Measurements from ENCODE around the gene ARHGAP45.

The ARHGAP45 gene

DNA sequence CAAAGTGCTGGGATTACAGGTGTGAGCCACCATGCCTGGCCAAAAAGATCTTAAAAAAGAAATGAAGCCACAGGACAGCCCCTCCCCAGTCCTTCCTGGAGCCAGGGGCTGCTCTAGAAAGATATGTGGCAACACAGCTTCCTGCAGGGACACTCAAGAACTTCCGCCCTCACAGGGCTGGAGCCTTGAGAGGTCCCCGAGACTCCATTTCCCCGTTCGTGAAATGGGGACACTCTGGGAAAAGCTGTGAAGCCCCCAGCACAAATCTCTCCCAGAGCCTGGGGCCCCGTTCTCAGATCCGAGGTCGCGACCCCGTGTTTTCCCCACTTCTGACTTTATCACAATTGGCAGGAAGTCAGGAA lies 34.4 kb downstream of the ARHGAP45 start:
- TF ChIP-seq, protein P1, sequence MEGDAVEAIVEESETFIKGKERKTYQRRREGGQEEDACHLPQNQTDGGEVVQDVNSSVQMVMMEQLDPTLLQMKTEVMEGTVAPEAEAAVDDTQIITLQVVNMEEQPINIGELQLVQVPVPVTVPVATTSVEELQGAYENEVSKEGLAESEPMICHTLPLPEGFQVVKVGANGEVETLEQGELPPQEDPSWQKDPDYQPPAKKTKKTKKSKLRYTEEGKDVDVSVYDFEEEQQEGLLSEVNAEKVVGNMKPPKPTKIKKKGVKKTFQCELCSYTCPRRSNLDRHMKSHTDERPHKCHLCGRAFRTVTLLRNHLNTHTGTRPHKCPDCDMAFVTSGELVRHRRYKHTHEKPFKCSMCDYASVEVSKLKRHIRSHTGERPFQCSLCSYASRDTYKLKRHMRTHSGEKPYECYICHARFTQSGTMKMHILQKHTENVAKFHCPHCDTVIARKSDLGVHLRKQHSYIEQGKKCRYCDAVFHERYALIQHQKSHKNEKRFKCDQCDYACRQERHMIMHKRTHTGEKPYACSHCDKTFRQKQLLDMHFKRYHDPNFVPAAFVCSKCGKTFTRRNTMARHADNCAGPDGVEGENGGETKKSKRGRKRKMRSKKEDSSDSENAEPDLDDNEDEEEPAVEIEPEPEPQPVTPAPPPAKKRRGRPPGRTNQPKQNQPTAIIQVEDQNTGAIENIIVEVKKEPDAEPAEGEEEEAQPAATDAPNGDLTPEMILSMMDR (IDR thresholded peaks at IDR 0.05; ENCODE audit: extremely low read depth, insufficient read depth, missing control alignments), result no peak
- DNase-seq (ENCODE audit: low spot score), result no peak
- in situ Hi-C loops (cut with MboI; ENCODE audit: low pct_unique_long_range_greater_than_20kb, low sequenced_read_pairs, unreplicated experiment), result no loop called here

DNA sequence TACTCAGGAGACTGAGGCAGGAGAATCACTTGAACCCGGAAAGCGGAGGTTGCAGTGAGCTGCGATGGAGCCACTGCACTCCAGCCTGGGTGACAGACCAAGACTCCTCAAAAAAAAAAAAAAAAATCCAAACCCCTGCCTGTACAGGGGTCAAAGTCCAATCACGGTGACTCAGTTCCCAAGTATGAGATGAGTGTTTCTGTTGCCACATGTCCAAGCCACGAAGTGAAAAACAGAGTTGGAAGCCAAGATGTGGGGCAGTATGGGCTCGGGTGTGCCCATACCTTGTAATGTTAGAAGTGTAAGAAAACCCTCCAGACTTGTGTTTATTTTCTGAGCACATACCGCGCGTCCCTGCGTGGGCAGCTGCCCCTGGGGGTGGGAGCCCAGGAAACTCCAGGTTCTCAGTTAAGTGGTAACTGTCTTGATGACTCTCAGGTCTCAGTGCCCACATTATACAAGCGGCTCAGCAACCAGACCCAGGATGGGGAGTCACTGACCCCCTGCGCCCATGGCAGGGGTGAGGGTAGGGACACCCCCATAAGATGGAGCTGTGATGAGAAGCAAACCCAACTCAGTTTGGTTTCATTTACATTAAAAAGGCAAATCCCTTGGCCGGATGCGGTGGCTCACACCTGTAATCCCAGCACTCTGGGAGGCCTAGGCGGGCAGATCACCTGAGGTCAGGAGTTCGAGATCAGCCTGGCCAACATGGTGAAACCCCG lies 35.6 kb downstream of the ARHGAP45 start:
- DNase-seq (ENCODE audit: low spot score), result no peak
- in situ Hi-C loops (cut with MboI; ENCODE audit: low pct_unique_long_range_greater_than_20kb, low sequenced_read_pairs, unreplicated experiment), result no loop called here
- TF ChIP-seq, protein P1 (IDR thresholded peaks at IDR 0.05; ENCODE audit: extremely low read depth, insufficient read depth, missing control alignments), result no peak

DNA sequence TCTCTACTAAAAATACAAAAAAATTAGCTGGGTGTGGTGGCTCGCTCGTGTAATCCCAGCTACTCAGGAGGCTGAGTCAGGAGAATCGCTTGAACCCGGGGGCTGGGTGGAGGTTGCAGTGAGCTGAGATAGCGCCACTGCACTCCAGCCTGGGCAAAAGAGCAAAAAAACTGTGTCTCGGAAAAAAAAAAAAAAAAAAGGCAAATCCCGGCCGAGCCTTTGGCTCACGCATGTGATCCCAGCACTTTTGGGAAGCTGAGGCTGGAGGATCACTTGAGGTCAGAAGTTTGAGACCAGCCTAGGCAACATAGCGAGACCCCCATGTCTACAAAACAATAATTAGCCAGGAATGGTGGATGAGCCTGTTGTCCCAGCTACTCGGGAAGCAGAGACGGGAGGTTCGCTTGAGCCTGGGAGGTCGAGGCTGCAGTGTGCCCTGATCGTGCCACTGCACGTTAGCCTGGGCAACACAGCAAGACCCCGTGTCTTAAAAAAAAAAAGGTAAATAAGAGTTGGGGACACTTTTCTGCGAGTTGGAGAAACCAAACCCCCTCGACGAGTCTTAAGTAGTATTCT lies 36.3 kb downstream of the ARHGAP45 start:
- DNase-seq (ENCODE audit: low spot score), result no peak
- TF ChIP-seq, protein P1 (IDR thresholded peaks at IDR 0.05; ENCODE audit: extremely low read depth, insufficient read depth, missing control alignments), result no peak
- in situ Hi-C loops (cut with MboI; ENCODE audit: low pct_unique_long_range_greater_than_20kb, low sequenced_read_pairs, unreplicated experiment), result no loop called here

DNA sequence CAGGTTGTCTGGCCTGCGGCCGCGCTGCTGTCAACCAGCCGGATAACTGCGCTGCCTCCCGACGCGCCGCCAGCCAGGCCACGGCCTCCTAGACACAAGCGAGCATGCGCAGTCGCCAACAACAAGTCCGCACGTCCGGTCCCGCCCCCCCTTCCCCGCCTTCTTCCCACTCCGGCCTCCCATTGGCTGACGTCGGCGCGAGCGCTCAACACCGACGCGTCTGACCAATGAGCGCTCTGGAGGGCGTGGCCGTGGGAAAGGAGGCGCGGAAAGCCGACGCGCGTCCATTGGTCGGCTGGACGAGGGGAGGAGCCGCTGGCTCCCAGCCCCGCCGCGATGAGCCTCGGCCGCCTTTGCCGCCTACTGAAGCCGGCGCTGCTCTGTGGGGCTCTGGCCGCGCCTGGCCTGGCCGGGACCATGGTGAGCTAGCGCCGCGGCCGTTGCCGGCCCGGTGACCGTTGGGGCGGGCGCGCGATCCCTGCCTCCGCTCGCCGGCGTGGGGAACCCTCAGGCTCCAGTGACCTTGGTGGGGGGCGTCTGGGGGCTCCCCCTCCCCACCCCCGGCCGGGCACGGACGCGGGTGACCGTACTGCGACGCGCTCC lies 36.8 kb downstream of the ARHGAP45 start, which contains the start of gene GPX4:
Gene GPX4, plus strand, starts transcription at position 287 of the 603 bp plus-strand sequence. Its CDS starts 50 bp downstream, at position 337.
- in situ Hi-C loops (cut with MboI; ENCODE audit: low pct_unique_long_range_greater_than_20kb, low sequenced_read_pairs, unreplicated experiment), result no loop called here

DNA sequence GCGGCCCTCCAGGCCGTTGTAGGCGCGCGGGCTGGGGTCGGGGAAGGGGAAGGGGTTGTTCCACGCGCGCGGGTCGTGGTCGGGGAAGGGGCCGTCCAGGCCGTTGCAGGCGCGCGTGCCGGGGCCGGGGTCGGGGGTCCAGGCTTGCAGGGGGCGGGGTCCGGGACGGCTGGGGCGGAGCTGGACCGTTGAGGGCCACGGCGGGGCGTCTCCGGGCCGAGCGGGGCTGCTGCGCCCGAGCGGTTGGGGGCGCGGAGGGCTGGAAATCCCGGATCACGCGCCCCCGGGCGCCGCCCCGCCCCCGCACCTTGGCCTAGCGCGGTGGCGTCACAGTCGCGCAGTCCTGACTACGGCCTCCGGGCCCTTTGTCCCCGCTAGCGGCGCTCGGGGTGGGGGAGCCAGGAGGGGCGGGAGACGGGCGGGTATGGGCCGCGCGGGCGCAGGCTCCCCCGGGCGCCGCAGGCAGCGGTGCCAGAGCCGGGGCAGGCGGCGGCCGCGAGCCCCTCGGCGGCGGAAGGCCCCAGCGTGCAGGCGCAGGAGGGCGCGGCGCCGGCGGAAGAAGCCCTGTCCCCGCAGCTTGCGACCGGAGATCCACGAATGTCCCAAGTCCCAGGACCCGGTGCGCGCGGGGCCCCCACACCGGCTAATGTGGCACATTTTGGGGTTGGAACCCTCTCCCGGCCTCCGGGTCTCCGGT lies 37.5 kb downstream of the ARHGAP45 start:
- TF ChIP-seq, protein P1 (IDR thresholded peaks at IDR 0.05; ENCODE audit: extremely low read depth, insufficient read depth, missing control alignments), result no peak
- DNase-seq (ENCODE audit: low spot score), result peak; percentile 94
- in situ Hi-C loops (cut with MboI; ENCODE audit: low pct_unique_long_range_greater_than_20kb, low sequenced_read_pairs, unreplicated experiment), result no loop called here

More for the DNA sequence above, 36.8 kb downstream of the ARHGAP45 start, which contains the start of gene GPX4:
- TF ChIP-seq, protein P1 (IDR thresholded peaks at IDR 0.05; ENCODE audit: extremely low read depth, insufficient read depth, missing control alignments), result no peak
- peak; percentile 100 for DNase-seq (ENCODE audit: low spot score)
